Measurements from ENCODE around the gene PIK3C3. TPM values are rescaled to one million over a fixed set of nuclear protein-coding genes. Genes with fewer than 3 reads are reported as not detected.

PIK3C3 gene
- total and polyA plus RNA-seq, 12 donors = 24.4 to 87.6 (median 64.3) TPM

DNA sequence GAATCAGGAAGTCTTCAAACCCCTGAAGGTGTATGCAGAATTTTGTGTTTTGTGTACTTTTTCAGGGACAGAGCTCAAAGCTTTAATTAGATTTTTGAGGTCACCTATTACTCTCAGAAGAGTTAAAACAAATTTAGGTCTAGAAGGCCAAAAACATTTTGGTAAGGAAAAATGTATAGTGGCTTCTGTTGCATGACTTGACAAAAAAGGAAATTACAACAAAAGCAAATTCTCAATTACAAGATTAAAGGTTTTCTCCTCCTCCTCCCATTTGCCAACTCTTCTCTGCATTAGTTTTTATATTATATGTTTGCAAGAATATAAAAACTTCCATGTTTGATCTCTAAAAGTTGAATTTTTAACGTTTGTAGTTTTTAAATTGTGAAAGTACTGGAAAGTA, 4.0 kb downstream of the PIK3C3 start:
- no peak for DNase-seq

DNA sequence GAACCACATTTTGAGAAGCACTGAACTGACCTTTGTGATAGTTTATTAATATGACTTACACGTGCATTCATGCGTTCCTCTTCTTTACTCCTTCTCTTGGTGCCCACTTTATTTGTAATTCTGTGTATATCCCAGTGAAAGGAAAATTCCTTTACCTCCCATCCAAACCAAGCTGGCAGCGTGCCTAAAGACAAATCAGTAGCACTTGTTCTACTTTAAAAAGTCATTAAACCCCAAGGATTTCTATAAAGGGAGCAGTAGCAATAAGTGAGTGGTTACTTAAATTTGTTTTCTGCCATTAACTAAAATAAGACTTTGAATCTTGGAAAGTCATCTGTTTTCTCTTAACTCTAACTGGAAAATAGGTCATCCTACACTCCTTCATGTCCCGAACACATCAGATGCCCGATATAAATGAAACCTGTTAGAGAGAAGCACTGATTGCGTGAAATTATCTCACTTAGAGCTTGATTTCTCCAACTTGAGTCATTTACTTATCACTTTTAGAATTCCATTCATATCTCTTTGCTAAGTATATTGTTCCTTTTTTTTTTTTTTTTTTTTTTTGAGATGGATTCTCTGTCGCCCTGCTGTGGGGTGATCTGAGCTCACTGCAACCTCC, 10.7 kb downstream of the PIK3C3 start:
- peak in 2 of 7 donors; percentile 15 to 29 for DNase-seq
- Histone ChIP-seq H3K4me1 (replicated peaks in 1 of 2) (peaks cover 30 to 49% of the 10 kb centered on the region in 2 donors), H3K9me3 (replicated peaks in 1 of 3) (no peaks in the 10 kb centered on the region), H3K36me3 (replicated peaks in 1 of 2) (peaks cover 0 to 10% of the 10 kb centered on the region in 2 donors), H3K4me3 (no peak overlapping the region), H3K27me3 (no peaks in the 10 kb centered on the region), H3K27ac (no peak overlapping the region)
- TF ChIP-seq, protein P1, sequence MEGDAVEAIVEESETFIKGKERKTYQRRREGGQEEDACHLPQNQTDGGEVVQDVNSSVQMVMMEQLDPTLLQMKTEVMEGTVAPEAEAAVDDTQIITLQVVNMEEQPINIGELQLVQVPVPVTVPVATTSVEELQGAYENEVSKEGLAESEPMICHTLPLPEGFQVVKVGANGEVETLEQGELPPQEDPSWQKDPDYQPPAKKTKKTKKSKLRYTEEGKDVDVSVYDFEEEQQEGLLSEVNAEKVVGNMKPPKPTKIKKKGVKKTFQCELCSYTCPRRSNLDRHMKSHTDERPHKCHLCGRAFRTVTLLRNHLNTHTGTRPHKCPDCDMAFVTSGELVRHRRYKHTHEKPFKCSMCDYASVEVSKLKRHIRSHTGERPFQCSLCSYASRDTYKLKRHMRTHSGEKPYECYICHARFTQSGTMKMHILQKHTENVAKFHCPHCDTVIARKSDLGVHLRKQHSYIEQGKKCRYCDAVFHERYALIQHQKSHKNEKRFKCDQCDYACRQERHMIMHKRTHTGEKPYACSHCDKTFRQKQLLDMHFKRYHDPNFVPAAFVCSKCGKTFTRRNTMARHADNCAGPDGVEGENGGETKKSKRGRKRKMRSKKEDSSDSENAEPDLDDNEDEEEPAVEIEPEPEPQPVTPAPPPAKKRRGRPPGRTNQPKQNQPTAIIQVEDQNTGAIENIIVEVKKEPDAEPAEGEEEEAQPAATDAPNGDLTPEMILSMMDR (IDR thresholded peaks at IDR 0.05) = no peak
- TF ChIP-seq POLR2A (IDR thresholded peaks at IDR 0.05) = no peak
- WGBS, 4 donors = 75 to 83% (median 80%) methylated on average over 7 of the region's 7 CpGs
- intact Hi-C loops (cut with DNase I) = no loop called here

More for the DNA sequence above, 4.0 kb downstream of the PIK3C3 start:
- no peaks in the 10 kb centered on the region for H3K9me3 ChIP-seq (replicated peaks in 1 of 3)
- no peak for TF ChIP-seq POLR2A (IDR thresholded peaks at IDR 0.05)
- TF ChIP-seq, protein P1 (IDR thresholded peaks at IDR 0.05) = no peak
- intact Hi-C loops (cut with DNase I) = no loop called here
- no peaks in the 10 kb centered on the region for H3K27me3 ChIP-seq
- H3K36me3 ChIP-seq (replicated peaks in 1 of 2) = peaks cover 0 to 13% of the 10 kb centered on the region in 2 donors
- H3K4me1 ChIP-seq (replicated peaks in 1 of 2) = peaks cover 6 to 34% of the 10 kb centered on the region in 2 donors
- no peak overlapping the region for H3K27ac ChIP-seq
- no peak overlapping the region for H3K4me3 ChIP-seq
- 93 to 94% (median 93%) methylated on average over 1 of the region's 1 CpG for WGBS, 4 donors

DNA sequence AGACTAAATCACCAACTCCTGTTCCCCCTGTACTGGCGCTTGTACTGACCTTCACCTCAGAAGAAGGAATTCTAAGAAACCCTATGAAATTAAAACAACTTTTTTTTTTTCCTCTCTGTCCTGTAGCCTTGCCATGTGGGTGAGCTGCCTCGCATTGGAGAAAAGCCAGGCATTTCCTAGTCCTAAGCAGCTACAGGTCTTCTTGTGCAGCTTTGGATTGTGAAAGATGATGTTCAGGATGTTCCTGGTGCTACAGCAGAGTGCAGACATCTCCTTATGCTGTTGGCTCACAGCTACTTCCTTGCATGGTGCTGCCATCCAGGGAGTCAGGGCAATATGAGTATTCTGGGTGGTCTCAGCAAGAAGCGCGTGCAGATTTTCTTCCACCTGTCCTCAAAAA, 11.9 kb downstream of the PIK3C3 start:
- 66 to 82% (median 75%) methylated on average over 4 of the region's 4 CpGs for WGBS, 4 donors
- H3K4me1 ChIP-seq (replicated peaks in 1 of 2) = peaks cover 30 to 39% of the 10 kb centered on the region in 2 donors
- peak in 6 of 7 donors; percentile 27 to 75 (median 64) for DNase-seq
- H3K27ac ChIP-seq = peak overlapping the region in 1 of 5 donors; percentile 45
- TF ChIP-seq, protein P1 (IDR thresholded peaks at IDR 0.05) = no peak
- no peak for TF ChIP-seq POLR2A (IDR thresholded peaks at IDR 0.05)
- H3K27me3 ChIP-seq = no peaks in the 10 kb centered on the region
- H3K36me3 ChIP-seq (replicated peaks in 1 of 2) = peaks cover 0 to 15% of the 10 kb centered on the region in 2 donors
- H3K9me3 ChIP-seq (replicated peaks in 1 of 3) = no peaks in the 10 kb centered on the region
- intact Hi-C loops (cut with DNase I) = no loop called here
- no peak overlapping the region for H3K4me3 ChIP-seq

DNA sequence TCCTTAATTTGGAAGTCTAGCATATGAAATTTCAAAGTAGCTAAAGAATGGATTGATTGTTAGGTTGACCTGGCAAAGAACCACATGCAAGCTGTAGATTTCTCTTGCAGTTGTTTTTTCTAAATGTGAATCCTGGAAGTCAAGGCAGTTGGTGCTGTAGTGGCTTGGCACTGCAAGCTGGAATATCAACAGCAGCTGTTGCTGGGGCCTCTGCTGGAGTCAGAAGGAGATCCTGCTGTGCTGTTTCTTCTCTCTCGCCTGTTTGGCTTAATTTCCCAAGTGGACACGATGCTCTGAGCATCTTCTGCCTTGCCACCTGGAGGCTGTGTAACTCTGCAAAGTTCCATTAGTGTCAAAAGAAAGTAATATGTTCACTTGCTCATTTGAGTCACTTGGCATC, 12.6 kb downstream of the PIK3C3 start:
- H3K4me3 ChIP-seq = no peak overlapping the region

More for the DNA sequence above, 12.6 kb downstream of the PIK3C3 start:
- WGBS, 4 donors = 84 to 97% (median 86%) methylated on average over 2 of the region's 2 CpGs
- peaks cover 0 to 14% of the 10 kb centered on the region in 2 donors for H3K36me3 ChIP-seq (replicated peaks in 1 of 2)
- DNase-seq = no peak
- H3K4me1 ChIP-seq (replicated peaks in 1 of 2) = peaks cover 30 to 38% of the 10 kb centered on the region in 2 donors
- intact Hi-C loops (cut with DNase I) = no loop called here
- TF ChIP-seq, protein P1 (IDR thresholded peaks at IDR 0.05) = no peak
- no peak for TF ChIP-seq POLR2A (IDR thresholded peaks at IDR 0.05)
- H3K27ac ChIP-seq = peak overlapping the region in 1 of 5 donors; percentile 45
- H3K9me3 ChIP-seq (replicated peaks in 1 of 3) = no peaks in the 10 kb centered on the region
- no peaks in the 10 kb centered on the region for H3K27me3 ChIP-seq

Measured in adrenal gland (tissue), 12 donors.